GM21423 (cell line): ENCODE measurements around the gene GALNT18.

Source experiments
- ATAC-seq: cut with Tn5 transposase; IDR thresholded peaks from one replicate; pipeline ENCODE4 v1.9.1; 2021; ENCODE audit warnings: mild to moderate bottlenecking, moderate library complexity; ENCODE audit not compliant: unreplicated experiment

Gene GALNT18

GRCh38 chr11:11250470-11250869 lies 371.3 kb downstream of the GALNT18 start:
- no peak for ATAC-seq

DNA sequence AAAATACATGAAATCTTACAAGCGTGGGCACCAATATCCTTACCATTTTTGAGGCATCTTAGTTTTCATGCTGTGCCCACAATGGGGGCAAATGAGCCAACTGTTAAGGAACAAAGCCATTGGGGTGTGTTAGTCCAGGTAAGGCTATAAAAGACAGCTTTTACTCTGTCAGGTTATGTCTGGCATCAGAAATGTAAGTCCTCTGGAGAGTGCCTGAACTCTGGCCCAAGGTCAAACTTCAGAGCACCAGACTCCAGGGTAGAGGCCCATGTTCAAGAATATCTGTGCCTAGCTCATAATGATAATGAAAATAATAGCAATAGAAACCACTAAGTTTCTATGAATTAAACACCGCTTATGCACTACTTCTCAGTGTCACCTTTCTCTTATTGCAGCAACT lies 374.2 kb downstream of the GALNT18 start:
- no peak for ATAC-seq

DNA sequence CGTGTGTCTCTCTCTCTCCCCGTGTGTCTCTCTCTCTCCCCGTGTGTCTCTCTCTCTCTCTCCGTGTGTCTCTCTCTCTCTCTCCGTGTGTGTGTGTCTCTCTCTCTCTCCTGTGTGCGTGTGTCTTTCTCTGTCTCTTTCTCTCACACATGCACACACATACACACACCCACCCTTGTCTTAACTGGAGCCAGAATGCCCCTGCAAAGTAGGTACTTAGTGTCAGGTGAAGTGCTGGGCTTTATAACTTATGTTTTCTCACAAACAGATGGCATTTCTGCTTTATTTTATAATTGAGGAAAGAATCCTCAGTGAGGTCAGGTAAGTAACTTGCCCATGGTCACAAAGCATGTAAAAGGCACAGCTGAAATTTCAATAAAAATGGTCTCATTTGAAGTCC lies 374.7 kb downstream of the GALNT18 start:
- no peak for ATAC-seq

DNA sequence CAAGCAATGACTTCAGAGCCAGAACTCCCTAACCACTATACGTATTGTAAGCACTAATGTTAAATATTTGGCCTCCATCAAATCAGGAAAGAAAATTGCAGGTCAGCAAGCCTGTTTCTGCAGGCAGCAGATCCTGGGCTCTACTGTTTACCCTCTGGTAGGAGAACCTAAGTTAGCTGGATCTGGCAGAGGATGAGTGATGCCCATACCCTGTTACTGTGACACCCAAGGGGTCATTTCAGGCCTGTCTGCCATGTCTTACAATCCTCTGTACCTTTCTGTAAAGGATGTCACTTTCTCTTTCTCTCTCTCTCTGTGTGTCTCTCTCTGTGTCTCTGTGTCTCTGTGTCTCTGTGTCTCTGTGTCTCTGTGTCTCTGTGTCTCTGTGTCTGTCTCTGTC lies 375.6 kb downstream of the GALNT18 start:
- ATAC-seq: no peak

DNA sequence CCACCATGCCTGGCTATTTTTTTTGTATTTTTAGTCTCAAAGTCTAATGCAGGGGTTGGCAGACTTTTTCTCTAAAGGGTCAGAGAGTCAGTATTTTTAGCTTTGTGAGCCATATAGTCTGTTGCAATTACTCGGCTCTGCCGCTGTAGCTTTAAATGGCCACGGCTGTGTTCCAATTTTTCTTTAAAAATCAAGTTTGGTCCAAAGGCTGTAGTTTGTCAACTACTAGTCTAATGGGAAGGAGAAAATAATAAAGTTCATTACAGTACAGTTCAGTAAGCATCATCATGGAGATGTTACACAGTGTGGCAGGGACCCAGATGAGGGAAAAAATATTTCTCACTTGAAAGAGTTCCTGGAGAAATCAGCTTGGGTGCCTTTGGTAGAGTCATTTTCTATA lies 376.4 kb downstream of the GALNT18 start:
- no peak for ATAC-seq

DNA sequence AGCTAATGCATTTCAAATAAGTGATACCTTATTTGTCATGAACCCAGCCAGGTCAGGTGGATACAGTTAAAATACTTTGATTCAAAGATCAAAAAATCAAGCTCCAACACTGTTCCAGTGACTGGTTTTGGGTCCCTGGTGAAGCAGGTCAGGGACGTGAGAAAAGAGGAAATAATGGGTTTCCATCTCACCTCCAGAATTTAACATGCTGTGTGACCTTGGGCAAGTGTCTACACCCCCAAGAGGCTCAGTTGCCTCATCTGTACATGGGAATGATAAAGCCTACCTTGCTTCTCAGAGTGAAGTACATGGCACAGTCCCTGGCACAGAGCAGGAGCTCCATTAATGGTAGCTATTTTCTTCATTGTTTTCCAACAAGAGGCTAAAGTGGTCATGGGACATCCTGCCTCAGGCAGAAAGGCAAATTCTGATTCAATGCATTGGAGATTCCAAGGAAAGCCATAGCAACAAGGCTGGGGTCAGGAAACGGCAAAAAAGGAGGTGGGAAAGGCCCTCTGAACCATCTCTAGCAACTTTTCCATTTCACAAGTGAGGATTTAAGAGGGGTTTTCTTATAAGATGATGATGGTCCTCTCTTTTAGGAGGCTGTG lies 377.2 kb downstream of the GALNT18 start:
- no peak for ATAC-seq

DNA sequence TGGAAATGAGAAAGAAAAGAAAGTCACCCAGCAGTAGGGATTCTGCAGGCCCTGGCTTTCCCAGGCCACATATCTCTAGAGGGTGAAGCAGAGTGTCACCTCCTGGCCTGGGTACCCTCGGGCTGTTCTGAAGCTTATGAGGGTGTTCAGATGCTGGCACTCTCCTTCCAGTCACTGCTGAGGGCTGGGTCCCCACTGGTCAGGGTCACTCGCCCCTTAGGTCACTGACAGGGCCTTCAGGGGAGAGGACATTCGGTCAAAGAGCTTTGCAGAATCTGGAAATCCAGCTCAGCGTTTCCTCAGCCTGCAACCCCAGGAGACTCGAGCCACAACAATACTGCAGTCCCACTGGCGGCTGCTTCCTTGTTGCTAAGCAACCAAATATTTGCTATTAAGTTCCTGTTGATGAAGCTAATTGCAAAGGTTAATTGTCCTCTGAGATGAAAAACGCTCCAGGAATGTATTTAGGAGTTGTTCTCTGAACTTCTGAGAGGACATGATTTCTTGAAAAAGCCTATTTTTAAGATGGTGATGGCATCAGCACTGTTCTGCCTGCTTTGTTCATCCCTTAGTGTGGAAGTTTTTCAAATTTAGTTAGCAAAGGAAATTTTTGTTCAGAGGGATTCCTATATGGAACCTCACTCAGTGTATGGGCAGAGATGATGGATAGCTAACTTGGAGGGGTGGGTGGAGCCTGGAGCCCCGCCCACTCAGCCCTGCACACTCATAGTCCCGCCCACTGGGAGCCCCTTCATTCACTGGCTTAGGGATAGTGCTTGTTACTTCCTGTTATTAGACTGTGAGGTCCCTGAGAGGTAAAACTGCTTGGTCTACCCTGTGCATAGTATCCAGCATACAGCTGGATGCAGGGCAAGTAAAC lies 378.0 kb downstream of the GALNT18 start:
- peak; percentile 52 for ATAC-seq

- no peak for ATAC-seq
Measured at GRCh38 chr11:11243209-11243589, 378.6 kb downstream of the GALNT18 start.

- no peak for ATAC-seq
Measured at GRCh38 chr11:11241284-11241683, 380.5 kb downstream of the GALNT18 start.

DNA sequence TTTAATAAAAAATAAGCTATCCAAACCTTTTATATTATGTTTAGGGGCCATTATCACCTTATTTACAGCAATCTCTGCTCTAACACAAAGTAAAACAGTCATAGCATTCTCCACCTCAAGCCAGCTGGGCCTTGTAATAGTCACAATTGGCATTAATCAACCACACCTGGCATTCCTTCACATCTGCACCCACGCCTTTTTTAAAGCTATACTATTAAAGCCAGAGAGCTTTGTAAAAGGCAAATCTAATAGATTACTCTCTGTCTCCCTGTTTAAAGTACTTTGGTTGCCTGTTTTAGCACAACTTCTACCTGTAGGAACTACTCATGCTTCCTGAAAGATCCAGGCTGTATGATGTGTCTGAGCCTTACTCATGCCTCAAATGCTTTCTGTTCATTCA lies 381.8 kb downstream of the GALNT18 start:
- no peak for ATAC-seq

- ATAC-seq: no peak
Measured at GRCh38 chr11:11237070-11237832, 384.6 kb downstream of the GALNT18 start.

DNA sequence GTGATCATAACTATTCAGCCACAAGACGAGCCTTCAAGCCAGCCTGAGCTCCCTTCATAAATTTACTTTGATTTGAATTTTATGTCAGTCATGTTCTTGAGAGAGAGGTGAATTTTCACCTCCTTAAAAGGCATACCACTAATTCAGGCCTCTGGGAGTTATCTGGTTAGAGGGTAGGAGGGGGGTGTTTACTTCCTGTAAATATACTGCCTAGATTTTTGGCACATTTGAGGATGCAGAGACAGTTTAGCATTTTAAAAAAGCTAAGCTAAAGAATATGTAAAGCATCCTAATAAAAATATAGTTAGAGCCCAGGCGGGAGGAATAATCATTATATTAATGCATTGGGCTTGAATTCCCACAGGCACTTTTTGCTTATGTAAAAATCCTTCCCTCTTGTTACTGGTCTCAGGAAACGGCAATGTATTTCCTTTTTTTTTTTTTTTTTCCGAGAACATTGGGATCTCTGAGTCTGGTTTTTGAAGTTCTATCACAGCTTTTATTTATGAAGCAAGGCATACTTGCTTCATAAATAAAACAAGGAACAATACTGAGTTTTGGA lies 385.2 kb downstream of the GALNT18 start:
- ATAC-seq: no peak

DNA sequence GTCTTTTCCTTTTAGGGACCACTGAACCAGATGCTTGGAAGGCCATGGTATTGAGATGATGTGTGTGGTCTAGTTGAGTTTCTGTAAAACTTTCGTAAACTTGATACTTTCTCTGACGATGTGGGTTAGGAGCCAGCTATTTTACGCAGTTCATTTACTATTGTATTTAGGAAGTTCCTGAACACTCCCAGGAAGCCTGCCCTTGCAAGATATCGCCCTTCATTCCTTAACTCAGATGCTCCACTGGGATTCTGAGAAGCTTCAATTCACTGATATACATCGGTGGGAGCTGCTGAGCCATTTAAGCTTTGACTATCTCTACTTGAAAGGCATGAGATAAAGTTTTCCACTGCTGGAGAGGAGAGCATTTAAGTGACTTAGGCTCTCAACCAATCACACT lies 390.0 kb downstream of the GALNT18 start:
- no peak for ATAC-seq

- peak; percentile 51 for ATAC-seq
Measured at GRCh38 chr11:11230802-11231562, 390.8 kb downstream of the GALNT18 start.

GRCh38 chr11:11230087-11230486 lies 391.7 kb downstream of the GALNT18 start:
- ATAC-seq: no peak

DNA sequence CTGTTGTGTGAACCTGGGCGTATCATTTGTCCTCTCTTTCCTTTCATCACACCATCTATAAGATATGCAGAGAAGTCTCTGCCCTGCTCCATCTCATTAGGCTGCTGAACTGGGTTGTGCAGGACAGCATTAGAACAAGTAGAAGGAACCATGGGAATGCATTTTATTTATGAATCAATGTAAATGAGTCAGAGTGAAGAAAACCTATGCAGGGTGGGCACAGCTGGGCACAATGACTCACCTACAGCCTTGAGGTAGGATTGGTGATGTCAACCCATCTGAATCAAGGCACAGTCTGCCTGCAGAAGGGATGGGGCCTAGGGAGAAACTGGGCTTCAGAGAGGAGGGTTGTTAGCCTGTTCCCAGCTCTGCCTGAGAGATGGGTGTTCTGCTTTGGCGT lies 392.2 kb downstream of the GALNT18 start:
- ATAC-seq: no peak

DNA sequence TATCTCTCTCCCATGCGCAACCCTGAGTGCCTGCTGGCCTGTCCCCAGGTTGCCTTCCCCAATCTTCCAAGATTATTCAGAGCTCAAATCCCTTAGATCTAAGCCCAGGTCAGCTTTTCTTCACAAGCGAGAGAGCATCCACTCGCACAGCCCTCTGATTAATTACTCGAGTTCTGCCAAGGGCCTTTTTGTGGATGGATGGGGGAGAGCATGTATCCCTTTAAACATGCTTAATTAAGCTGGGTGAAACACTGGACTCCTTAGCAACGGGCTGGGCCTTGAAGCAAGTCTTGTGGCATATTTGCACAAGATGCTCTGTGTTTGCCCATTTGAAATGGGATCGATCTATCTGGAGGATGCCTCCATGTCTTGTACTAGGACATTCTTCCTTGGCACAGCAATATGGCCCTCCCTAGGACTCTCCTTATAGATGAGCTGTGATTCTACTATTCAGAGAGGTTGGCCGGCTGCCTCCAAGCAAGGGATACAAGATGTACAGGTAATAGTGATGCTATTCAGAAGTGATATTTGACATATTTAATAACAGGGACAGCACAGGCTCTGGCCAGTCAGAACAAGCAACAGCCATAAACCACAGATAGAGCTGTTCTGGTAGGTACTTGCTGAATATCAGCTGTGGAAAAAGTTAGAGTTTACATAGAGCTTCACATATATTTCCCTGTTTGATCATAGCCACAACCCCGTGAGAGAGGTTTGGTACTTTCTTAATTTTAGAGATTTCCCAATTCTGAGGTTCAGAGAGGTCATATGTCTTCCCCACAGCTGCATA lies 394.3 kb downstream of the GALNT18 start:
- no peak for ATAC-seq
